Urothelium cell line (cell line): Measurements from ENCODE around the gene IFI30.

Experiments
- DNase-seq: peaks from one replicate; pipeline ENCODE4 v3.0.0; 2011; ENCODE audit warnings: low spot score, mixed read lengths
- FAIRE-seq: peaks from 2 replicates; lab custom pipeline; 2011; peaks lifted over from hg19 to GRCh38; lab: Jason Lieb, UNC

The IFI30 gene

DNA sequence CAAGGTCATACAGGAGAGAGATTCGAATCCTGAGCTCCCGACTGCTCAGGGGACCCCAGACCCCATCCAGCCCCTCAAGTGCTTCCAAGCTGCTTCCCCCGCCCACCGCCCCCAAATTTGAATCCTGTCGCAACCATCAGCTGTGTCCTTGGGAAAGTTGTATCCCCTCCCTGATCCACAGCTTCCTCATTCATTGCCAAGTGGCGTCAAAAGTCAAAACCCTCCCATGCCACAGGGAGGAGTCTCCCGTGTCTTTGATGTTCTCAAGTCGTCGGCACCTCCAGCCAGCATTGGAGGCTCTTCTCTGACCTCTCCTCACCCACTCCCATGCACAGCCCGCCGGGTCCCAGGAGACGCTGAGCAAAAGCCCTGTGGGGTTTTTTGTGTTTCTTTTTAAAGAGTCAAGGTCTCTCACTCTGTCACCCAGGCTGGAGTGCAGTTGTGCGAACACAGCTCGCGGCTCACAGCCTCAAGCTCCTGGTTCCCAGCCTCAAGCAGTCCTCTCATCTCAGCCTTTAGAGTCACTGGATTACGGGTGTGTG lies 2.8 kb upstream of the IFI30 start:
- DNase-seq (no peak), FAIRE-seq (no peak)

DNA sequence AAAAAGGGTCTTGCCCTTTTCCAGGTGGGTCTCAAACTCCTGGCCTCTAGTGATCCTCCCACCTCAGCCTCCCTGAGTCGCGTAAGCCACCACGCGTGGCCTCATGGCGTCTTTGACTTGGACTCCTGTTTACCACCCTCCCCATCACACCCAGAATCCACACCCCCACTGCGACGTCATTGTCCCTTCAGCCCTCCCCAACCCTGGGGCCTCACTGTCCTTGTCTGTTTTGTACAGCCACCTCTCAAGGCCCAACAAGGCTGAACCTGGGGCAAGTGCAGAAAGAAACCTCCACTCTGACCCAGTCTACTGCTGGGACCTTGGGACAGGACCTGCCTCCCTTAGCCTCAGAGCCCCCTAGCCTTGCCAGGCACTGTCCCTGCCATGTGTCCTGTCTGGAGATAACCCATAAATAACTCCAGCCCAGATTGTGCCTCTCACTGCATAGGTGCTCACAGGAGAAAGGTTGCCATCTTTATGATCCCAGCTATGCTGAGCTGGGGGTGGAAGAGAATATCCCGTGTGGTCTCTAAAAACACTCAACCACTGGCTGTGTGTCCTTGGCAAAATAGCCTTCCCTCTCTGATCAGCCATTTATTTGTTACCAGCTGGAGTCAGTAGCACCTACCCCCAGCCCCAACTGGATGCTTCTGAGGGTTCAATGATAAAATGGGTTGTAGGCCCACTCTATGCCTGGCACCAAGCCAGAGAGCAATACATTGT lies 1.8 kb upstream of the IFI30 start:
- FAIRE-seq (no peak), DNase-seq (no peak)

DNA sequence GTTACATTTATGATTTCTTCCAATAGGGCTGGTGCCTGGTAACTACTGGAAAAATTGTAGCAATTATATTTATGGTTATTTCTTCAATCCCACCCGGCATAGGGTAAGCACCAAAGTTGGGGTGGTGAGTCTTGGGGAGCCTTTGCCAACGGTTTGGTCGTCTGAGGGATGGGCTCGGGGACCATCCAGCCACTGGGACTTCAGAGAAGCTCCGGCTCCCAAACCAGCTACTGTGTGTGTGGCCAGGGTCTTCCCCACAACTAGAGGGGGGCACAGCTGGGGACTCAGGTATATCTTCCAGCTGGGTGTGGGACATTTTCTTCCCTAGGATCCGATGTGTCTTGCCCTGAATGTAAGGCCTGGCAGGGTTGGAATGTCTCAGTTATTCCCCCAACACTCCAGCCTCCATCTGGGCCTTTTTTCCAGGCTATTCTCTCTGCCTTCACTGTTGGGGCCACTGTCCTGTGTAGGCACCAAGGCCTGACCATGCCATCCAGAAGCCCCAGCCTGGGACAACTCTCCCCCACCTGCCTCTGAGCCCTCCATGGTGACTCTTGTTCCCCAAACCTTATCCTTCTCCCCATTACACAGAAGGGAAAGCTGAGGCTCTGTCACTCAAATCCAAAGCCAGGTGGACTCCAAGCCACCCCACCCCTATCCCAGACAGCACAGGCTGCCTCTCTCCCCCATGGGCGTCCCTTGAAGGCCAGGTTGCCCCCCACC lies 1.1 kb upstream of the IFI30 start:
- DNase-seq (no peak), FAIRE-seq (no peak)

DNA sequence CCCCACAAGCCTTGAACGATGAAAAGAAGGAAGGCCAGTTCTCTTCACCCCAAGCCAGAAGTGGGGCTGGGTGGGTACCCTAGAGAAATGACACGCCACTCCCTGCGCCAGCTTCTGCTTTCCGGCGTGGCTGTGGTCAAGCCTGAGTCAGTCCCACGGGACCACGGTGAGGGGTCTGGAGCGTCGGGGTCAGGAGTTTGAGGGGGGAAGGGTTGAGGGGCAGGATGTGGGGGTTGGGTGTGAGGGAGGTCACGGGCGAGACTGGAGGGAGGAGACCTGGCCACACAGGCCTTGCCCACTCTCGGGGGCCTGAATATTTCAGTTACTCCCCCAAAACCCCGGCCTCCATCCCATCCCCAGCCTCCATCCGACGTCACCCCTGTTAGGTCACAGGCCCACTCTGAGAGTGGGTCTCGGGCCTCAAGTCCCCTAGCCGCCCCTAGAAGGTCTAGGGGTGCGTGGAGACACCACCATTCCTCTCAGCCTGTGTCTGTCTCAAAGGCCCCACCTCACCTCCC lies 500 bp upstream of the IFI30 start:
- no peak for DNase-seq
- FAIRE-seq = no peak

DNA sequence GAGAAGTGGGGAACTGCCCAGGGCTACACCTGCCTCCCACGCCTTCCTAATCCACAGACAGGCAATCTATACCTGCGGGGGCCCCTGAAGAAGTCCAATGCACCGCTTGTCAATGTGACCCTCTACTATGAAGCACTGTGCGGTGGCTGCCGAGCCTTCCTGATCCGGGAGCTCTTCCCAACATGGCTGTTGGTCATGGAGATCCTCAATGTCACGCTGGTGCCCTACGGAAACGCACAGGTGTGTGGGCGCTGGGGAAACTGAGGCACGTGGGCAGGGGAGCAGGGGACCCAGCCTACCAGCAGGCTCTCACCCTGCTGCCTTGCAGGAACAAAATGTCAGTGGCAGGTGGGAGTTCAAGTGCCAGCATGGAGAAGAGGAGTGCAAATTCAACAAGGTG lies 1.4 kb downstream of the IFI30 start:
- DNase-seq (no peak), FAIRE-seq (no peak)

DNA sequence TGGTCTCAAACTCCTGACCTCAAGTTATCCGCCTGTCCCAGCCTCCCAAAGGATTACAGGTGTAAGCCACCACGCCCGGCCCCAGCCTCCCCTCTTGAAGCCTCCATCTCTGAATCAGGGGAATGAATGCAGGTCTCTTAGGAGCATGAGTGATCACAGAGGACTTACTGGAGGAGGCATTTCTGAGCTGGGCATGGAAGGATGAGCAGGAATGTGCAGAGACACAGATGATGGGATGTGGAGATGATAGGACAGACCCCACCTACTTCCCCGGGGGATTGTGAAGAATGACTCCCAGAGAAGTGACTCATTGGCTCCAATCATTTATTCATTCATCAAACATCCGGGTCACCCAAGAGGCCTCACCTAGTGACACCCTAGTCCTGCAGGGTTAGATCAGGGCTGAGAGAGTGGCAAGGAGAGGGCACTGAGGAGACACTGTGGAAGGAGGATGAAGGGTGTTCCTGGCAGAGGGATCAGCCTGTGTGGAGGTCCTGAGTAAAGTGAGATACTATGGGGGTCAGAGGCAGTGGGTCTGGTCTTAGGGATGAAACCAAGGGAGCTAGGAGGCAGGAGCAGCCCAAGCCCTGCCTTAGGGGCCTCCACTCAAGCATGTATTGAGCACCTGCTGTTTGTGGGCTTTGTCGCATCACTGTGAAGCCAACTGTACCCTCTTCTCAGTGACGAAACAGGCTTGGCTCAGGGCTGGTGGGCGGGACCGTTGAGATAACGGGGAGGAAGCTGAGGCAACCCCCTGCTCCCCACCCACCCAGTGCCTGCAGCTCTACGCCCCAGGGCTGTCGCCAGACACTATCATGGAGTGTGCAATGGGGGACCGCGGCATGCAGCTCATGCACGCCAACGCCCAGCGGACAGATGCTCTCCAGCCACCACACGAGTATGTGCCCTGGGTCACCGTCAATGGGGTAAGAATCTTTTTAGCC lies 3.0 kb downstream of the IFI30 start:
- DNase-seq (no peak), FAIRE-seq (no peak)

DNA sequence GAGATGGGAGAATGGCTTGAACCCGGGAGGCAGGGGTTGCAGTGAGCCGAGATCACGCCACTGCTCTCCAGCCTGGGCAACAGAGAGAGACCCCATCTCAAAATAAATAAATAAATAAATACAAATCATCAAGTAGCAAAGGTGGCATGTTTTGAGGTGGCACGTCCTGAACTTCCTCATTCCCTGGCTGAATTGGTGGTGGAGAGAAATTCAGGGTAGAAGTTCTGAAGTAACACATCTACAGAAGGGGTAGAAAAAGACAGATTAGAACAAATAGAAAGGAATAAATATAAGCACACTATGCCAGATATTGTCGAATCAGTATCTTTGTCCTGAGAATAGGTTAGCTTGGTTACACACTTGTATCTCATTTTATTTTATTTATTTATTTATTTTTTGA lies 6.3 kb downstream of the IFI30 start:
- no peak for DNase-seq
- FAIRE-seq = no peak

DNA sequence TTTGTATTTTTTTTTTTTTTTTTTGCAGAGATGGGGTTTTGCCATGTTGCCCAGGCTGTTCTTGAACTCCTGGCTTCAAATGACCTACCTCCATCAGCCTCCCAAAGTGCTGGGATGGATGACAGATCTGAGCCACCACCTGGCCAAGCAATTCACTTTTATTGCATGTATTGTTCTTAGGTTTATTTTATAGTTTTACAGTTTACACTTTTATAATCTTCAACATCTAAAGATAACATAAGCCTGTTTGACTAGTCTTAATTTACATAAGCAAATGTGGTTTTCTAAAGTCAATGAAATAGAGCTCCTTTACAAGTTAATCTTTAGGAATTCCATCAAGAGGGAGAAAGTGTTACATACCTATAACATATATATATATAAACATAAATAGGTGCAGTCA lies 9.9 kb downstream of the IFI30 start:
- FAIRE-seq = no peak

DNA sequence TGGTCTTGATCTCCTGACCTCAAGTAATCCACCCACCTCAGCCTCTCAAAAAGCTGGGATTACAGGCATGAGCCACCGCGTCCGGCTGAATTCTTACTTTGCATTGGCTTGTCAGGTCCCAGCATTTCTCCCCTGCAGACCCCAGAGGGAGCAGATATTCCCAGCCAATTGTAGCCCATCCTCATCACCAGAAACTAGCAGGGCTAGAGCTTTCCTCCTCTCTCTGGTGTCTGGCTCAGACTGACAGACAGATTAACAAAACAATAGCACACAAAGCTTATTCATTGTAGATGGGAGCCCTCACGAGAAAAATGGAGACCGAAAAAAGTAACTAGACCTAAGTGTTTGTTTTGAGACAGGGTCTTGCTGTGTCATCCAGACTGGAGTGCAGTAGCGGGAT lies 11.9 kb downstream of the IFI30 start:
- DNase-seq (no peak), FAIRE-seq (no peak)

More for the DNA sequence above, 9.9 kb downstream of the IFI30 start:
- DNase-seq = no peak

DNA sequence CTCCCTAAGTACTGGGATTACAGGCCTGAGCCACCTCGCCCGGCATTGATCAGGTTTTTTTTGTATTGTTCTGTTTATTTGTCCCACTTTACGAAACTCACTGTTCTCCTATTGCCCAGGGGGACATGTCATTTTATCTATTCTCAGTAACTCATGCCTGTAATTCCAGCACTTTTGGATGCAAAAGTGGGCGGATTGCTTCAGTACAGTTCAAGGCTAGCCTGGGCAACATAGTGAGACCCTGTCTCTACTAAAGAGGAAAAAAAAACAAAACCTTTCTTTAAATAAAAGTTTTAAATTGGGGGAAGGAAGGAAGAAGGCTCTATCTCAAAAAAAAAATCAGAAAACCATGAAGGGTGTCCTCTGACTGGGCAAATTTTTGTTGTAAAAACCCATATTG lies 16.7 kb downstream of the IFI30 start:
- no peak for DNase-seq
- FAIRE-seq = no peak

DNA sequence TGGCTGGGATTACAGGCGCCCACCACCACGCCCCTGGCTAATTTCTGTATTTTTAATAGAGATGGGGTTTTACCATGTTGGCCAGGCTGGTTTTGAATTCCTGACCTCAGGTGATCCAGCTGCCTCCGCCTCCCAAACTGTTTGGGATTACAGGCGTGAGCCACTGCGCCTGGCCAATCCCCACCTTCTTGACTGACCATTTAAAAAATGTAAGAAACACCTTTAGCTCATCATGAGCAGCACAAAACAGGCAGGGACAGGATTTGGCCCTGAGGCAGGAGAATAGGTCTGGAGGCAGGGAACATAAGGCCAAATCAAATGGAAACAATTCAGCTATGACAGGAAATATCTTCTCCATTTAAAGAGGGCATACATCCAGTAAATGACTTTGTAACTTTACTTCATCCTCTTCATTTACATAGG lies 18.0 kb downstream of the IFI30 start:
- DNase-seq = no peak
- no peak for FAIRE-seq

DNA sequence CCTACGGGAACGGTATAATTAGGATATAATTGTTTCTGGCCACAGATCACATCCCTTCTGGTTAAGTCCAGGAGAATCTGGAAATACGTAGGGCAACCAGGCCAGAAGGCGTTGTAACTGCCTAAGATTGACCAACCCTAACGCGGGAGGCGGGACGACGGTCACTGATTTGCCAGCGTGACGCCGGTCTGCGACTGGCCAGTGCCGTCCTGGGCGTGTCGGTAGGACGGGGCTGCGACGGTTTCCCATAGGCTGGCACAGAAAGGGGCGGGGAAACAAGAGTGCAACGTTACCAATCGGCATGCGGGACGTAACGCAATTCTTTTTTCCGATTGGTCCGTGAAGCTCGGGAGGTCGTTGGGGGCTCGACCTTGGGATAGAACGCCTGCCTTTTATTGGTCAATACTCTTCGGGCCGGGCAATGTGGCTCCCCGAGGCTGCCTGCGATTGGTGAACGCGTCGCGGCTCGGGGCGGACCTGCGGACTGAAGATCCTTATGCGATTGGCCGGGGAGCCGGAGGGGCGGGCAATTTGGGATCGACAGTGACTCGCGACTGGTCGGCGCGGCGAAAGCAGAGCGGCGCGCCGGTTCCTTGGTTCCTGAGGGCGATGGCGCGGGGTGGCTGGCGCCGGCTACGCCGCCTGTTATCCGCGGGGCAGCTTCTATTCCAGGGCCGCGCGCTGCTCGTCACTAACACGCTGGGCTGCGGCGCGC lies 19.2 kb downstream of the IFI30 start, which contains the start of gene MPV17L2:
Gene MPV17L2 (plus strand): TSS at position 546 of the 715 bp plus-strand sequence. CDS start 64 bp downstream, at position 610.
- DNase-seq = peak; percentile 92
- FAIRE-seq = peak; percentile 77

DNA sequence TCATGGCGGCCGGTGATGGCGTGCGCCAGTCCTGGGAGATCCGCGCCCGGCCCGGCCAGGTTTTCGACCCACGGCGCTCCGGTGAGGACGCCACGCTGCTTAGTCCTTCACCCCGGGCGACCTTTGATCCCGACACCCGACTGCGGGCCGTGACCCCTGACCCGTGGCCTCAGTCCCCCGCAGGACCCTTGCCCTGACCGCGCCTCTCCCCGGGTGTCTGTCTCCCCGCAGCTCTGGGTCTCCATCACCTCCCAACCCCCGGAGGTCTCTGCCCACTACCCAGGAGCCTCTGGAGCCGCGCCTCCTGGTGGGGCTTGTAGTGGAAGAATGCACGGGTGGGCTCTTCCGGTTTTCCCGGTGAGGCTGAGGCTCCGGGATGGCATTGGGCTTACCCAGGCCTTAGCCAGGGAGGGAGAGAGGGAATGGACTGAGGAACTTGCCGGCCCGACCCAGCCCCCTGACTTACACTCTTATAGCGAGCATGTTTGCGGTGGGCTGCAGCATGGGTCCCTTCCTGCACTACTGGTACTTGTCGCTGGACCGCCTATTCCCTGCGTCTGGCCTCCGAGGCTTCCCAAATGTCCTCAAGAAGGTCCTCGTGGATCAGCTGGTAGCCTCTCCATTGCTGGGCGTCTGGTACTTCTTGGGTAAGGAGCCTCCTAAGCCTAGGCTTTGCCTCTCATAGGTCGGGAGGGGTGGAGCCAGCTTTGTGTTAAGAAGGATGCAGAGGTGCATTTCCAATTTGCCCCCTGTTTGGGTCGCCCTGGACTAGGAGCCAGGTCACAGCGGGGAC lies 20.0 kb downstream of the IFI30 start:
- FAIRE-seq = no peak

DNA sequence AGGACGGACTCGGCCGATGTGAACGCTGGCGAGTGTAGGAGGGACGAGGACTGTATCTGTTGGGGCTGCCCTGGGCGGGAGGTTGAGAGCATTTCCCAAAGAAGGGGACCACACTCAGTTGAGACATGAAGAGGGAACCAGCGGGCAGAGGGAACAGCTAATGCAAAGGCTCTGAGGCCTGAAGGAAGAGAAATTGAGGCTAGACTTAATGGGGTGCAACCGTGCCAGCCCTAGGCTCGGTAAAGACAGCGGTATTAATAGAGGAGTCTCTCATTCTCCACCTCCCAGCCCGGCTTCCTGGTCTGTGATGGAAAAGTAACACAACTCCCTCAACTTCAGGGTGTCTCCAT lies 20.5 kb downstream of the IFI30 start:
- DNase-seq (no peak), FAIRE-seq (no peak)

More for the DNA sequence above, 20.0 kb downstream of the IFI30 start:
- no peak for DNase-seq

DNA sequence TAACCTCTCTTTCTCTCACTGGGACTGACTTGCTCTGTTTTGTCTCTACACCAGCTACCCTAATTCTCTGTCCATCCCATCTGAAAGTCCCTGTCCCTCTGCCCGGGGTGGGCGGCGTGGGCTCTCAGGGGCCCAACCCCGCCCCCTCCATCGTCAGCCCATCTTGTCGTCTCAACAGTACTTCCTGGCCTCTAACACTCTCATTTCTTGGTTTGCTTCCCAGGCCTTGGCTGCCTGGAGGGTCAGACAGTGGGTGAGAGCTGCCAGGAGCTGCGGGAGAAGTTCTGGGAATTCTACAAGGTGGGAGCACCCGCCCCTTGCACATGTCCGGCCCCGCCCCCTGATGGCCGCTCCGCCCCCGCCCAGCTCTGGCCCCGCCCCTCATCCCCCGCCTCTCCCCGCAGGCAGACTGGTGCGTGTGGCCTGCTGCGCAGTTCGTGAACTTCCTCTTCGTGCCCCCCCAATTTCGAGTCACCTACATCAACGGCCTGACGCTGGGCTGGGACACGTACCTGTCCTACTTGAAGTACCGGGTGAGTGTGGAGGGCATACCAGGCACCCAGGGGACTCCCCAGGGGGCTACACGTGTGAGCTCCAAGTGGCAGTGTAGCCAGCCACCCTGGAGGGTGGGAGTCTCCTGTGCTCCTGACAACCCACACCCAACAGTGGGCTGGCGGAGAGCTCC lies 21.1 kb downstream of the IFI30 start:
- DNase-seq (peak; percentile 45), FAIRE-seq (no peak)

DNA sequence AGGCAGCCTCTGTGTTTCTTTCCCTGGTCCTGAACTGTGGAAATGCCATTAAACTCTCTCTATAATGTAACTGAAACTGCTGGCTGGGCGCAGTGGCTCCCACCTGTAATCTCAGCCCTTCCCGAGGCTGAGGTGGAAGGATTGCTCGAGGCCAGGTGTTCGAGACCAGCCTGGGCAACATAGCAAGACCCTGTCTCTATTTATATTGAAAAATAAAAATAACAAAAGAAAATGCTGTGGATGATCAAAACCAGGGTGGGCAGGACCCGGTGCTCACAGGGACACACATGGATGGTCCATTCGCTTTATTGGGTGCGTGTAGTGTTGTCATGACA lies 22.9 kb downstream of the IFI30 start:
- DNase-seq (no peak), FAIRE-seq (no peak)

DNA sequence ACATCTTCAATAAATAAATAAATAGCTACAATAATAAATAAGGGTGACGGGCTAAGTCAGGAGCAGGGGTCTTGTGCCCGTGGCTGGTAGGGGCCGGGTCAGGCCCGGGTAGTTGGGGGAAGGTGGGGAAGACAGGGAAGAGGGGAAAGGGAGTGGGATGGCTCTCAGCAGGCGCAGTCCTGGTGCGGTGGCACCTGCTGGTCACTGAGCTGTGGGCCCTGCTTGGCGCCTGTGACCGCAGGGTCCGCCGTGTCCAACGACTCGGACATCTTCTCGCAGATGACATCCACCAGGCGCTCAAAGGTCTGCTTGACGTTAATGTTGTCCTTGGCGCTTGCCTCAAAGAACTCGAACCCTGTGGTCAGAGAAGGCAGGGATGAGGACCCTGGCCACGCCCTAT lies 23.7 kb downstream of the IFI30 start:
- no peak for DNase-seq
- no peak for FAIRE-seq

DNA sequence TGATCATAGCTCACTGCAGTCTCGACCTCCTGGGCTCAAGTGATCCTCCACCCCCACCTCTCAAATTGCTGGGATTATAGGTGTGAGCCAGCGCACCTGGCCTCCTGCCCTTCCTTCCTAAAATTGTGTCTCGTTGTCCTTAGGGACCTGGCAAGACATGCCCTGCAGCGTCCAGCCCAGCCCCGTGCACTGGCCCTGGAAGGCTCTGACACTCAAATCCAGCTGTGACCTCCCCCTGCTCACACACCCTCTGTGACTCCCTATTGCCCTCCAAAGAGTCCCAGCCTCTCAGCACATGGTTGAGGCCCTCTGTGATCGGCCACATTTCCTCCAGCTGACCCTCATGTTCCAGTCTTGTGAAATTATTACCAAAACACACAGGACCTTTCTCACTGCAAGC lies 24.3 kb downstream of the IFI30 start:
- DNase-seq (no peak), FAIRE-seq (no peak)

DNA sequence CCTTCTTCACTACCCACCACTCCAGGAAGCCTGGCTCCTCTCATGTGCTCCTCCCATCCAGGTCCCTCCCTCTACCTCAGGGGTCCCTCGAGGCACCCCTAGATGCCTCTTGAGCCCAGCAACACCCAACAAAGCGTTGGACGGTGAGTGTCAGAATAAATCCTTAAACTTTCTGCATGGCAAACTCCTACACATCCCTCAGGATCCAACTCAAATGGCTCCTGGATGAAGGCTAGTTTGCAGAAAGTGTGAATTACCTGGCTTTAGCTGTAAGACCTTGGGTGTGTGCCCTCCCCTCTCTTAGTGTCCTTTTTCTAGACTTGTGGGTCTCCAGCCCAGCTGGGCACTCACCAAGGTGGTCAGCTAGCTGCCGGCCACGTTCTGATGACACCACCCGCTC lies 24.8 kb downstream of the IFI30 start:
- FAIRE-seq = no peak

More for the DNA sequence above, 24.8 kb downstream of the IFI30 start:
- DNase-seq = no peak
